AG09309 (cell line): ENCODE results near the gene MAP1S.

Experiments
- DNase-seq: peaks from one replicate; pipeline ENCODE4 v3.0.0-alpha.2; 2010; ENCODE audit warnings: low read depth
- H3K4me3 ChIP-seq: 2 replicates; pipeline ENCODE4 v1.5.1; 2011; ENCODE audit warnings: mild to moderate bottlenecking, low read depth, low read length, moderate library complexity; ENCODE audit not compliant: control insufficient read depth
- CTCF ChIP-seq: IDR thresholded peaks from 2 replicates; pipeline ENCODE4 v1.5.1; 2011; ENCODE audit warnings: mild to moderate bottlenecking, low read depth, low read length, inconsistent platforms; ENCODE audit not compliant: insufficient read depth, control insufficient read depth; ENCODE audit errors: missing control alignments

MAP1S gene

GRCh38 chr19:17752865-17753639 lies 33.8 kb downstream of the MAP1S start:
- DNase-seq = no peak
- no peak overlapping the region for H3K4me3 ChIP-seq
- TF ChIP-seq CTCF = no peak

- TF ChIP-seq CTCF = no peak
- DNase-seq = no peak
- no peak overlapping the region for H3K4me3 ChIP-seq
Observed at GRCh38 chr19:17753976-17754375, 34.7 kb downstream of the MAP1S start.

- DNase-seq = no peak
- TF ChIP-seq CTCF = no peak
- H3K4me3 ChIP-seq = no peak overlapping the region
Observed at GRCh38 chr19:17754634-17755442, 35.6 kb downstream of the MAP1S start.

GRCh38 chr19:17755443-17755890 lies 36.2 kb downstream of the MAP1S start:
- H3K4me3 ChIP-seq = no peak overlapping the region
- no peak for TF ChIP-seq CTCF
- no peak for DNase-seq

GRCh38 chr19:17755977-17756670 lies 36.8 kb downstream of the MAP1S start:
- TF ChIP-seq CTCF = no peak
- no peak overlapping the region for H3K4me3 ChIP-seq
- no peak for DNase-seq

- no peak overlapping the region for H3K4me3 ChIP-seq
- TF ChIP-seq CTCF = no peak
- no peak for DNase-seq
Observed at GRCh38 chr19:17757125-17757524, 37.8 kb downstream of the MAP1S start.
